K562 (cell line): Measurements from ENCODE around the gene PEAR1. TPM values are rescaled to one million over a fixed set of nuclear protein-coding genes. Genes with fewer than 3 reads are reported as not detected.

Experiments
- BRD4 ChIP-seq: fragments of 200-600 bp; sonication (generic); IDR thresholded peaks from 2 replicates; pipeline ENCODE4 v1.6.1; 2017; ENCODE audit warnings: inconsistent platforms
- GABPA ChIP-seq: fragments of 200-800 bp; sonication (Bioruptor generic); conservative IDR thresholded peaks from 2 replicates; pipeline ENCODE4 v1.6.1; 2016; ENCODE audit warnings: low read depth, missing genetic modification characterization, missing compliant biosample characterization
- GATAD2B ChIP-seq: fragments of 450-650 bp; IDR thresholded peaks from 2 replicates; pipeline ENCODE4 v1.6.1; 2017; ENCODE audit warnings: mild to moderate bottlenecking, borderline replicate concordance
- HMGXB4 ChIP-seq: sonication (generic); formaldehyde crosslinking; IDR thresholded peaks from 2 replicates; pipeline ENCODE4 v1.8.1; 2023; ENCODE audit warnings: mild to moderate bottlenecking, missing genetic modification reagents
- HNRNPH1 ChIP-seq: fragments of 200-400 bp; formaldehyde crosslinking; optimal IDR thresholded peaks from 2 replicates; pipeline ENCODE3; 2017; ENCODE audit warnings: low read depth, mild to moderate bottlenecking, low read length, moderate library complexity
- KLF1 ChIP-seq: fragments of 450-650 bp; IDR thresholded peaks from 2 replicates; pipeline ENCODE4 v1.6.1; 2016; ENCODE audit warnings: missing genetic modification characterization, missing compliant biosample characterization
- MCM7 ChIP-seq, 2 experiments: fragments of 450-650 bp; IDR thresholded peaks; 2 replicates each; pipeline ENCODE4 v1.6.1; 2016 to 2018
- NR1H2 ChIP-seq: sonication (generic); formaldehyde crosslinking; IDR thresholded peaks from 2 replicates; pipeline ENCODE4 v1.4.0; 2020; ENCODE audit warnings: mild to moderate bottlenecking, missing genetic modification reagents
- NUFIP1 ChIP-seq: fragments of 450-650 bp; IDR thresholded peaks from 2 replicates; pipeline ENCODE4 v1.6.1; 2018; ENCODE audit not compliant: partially characterized antibody
- REST ChIP-seq, 2 experiments: fragments of 450-650 bp; formaldehyde crosslinking in 1 of 2; IDR thresholded peaks; 2 replicates each; pipeline versions ENCODE4 v1.4.0 to v1.6.1; 2014 to 2020; ENCODE audit warnings: mild to moderate bottlenecking in 2 of 2, borderline replicate concordance in 1 of 2, low read depth in 1 of 2
- SIX5 ChIP-seq, 2 experiments: IDR thresholded peaks; 2 replicates each; pipeline ENCODE4 v1.6.1; 2011; ENCODE audit warnings: low read length in 2 of 2, borderline replicate concordance in 1 of 2, low read depth in 1 of 2, mild to moderate bottlenecking in 1 of 2, moderate library complexity in 1 of 2; ENCODE audit not compliant: insufficient read depth in 1 of 2
- SMARCA5 ChIP-seq: fragments of 450-650 bp; IDR thresholded peaks from 2 replicates; pipeline ENCODE4 v1.6.1; 2016
- THRB ChIP-seq: fragments of 450-650 bp; formaldehyde crosslinking; conservative IDR thresholded peaks from 2 replicates; pipeline ENCODE4 v1.4.0; 2022; ENCODE audit warnings: mild to moderate bottlenecking, missing genetic modification characterization
- U2AF1 ChIP-seq: fragments of 200-400 bp; formaldehyde crosslinking; optimal IDR thresholded peaks from 2 replicates; pipeline ENCODE3; 2017; ENCODE audit warnings: mild to moderate bottlenecking, low read depth, low read length, moderate library complexity
- ZFX ChIP-seq: sonication (generic); formaldehyde crosslinking; IDR thresholded peaks from 2 replicates; pipeline ENCODE4 v1.8.0; 2022; ENCODE audit warnings: mild to moderate bottlenecking, missing genetic modification reagents, moderate library complexity
- ZNF197 ChIP-seq: fragments of 200-800 bp; sonication (Bioruptor generic); IDR thresholded peaks from 2 replicates; pipeline ENCODE4 v1.6.1; 2016; ENCODE audit warnings: low read depth, missing genetic modification characterization, missing compliant biosample characterization
- ZNF444 ChIP-seq: fragments of 250-450 bp; sonication (Bioruptor Pico); IDR thresholded peaks from 2 replicates; pipeline ENCODE4 v1.4.0; 2020; ENCODE audit warnings: mild to moderate bottlenecking, moderate library complexity
- polyA plus RNA-seq, 8 experiments: library from polyadenylated mRNA; depleted of rRNA in 4 of 8; stranded (reverse) in 5 of 8; unstranded in 3 of 8; fragments of >200 nt; fragmentation: Nextera tagmentation in 2 of 8; fragmentation: Illumina TruSeq in 1 of 8; extraction: Ambion mirVana in 2 of 8; extraction: Trizol in 1 of 8; gene quantifications; 2 replicates each; pipeline versions ENCODE4 v1.2.1 to v1.2.3, GENCODE V29; 2011 to 2014; ENCODE audit warnings: inconsistent platforms in 1 of 8, missing spikeins in 1 of 8
- total RNA-seq, 7 experiments: library from RNA; depleted of rRNA in 6 of 7; stranded (reverse); fragments of >200 nt in 6 of 7; fragmentation: Illumina TruSeq in 2 of 7; extraction: Trizol in 2 of 7; gene quantifications; 2 replicates each; pipeline versions ENCODE4 v1.2.1 to v1.2.3, GENCODE V29; 2011 to 2021; ENCODE audit warnings: low replicate concordance in 1 of 7

PEAR1 gene
- total and polyA plus RNA-seq, 9 of the 15 experiments (the other 6 are each of a cell fraction or from before 2014, with no cell fraction given), result 0.87 to 13.9 (median 6.1) TPM

DNA sequence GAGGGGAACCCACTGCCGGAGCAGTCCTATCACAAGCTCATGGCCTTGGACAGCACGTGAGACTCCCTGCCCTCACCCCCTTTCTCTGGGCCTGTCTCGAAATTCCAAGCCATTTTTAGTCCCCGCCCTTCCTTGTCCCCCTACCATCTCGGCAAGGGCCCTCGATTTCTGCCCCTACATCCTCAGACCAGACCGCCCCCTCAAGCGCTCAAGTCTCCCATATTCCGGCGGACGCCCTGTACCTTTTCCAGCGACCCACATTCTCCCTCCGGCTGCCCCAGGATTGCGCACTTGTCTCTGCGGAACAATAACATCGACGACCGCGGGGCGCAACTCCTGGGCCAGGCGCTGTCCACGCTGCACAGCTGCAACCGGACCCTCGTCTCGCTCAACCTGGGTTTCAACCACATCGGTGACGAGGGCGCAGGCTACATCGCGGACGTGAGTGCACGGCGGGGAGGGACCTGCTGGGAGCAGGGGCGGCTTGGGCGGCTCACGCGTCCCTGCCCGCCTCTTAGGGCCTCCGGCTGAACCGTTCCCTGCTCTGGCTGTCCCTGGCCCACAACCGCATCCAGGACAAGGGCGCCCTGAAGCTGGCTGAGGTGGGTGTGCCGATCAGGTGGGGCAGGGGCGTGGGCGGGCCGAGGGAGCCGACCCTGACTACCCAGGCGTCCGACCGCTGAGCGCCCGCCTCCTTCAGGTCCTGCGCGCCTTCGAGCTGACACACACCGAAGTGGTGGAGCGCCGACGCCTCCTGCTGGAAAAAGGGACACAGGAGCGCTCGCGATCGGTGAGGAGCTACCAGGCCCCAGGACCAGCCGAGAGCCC lies 33.9 kb downstream of the PEAR1 start (continued):
- TF ChIP-seq THRB (no peak), BRD4 (no peak), ZNF444 (CRISPR knock-in tag) (no peak), GATAD2B (no peak), NUFIP1 (no peak), GABPA (no peak), KLF1 (tag) (no peak), NR1H2 (no peak), ZNF197 (CRISPR knock-in tag) (no peak), SIX5 (IDR thresholded peaks at IDR 0.05; ENCODE audit: borderline replicate concordance in 1 of 2, insufficient read depth in 1 of 2, low read depth in 1 of 2, low read length in 2 of 2) (no peak), U2AF1 (no peak), HMGXB4 (CRISPR knock-in tag) (no peak), SMARCA5 (no peak), REST (IDR thresholded peaks at IDR 0.05; ENCODE audit: borderline replicate concordance) (peak; percentile 58; the same call in 1 of the 2 replicates), REST (CRISPR knock-in tag; IDR thresholded peaks at IDR 0.05; ENCODE audit: low read depth) (no peak), MCM7 (IDR thresholded peaks at IDR 0.05) (no peak), HNRNPH1 (no peak), ZFX (CRISPR knock-in tag) (peak; percentile 38; the same call in 1 of the 2 replicates)
